CD8-positive, alpha-beta memory T cell (primary cell): ENCODE results near the gene TMEM129. TPM values are rescaled to one million over a fixed set of nuclear protein-coding genes. Genes with fewer than 3 reads are reported as not detected.

Experiments used
- CTCF ChIA-PET: fragments of 350-600 bp; sonication (Branson Sonifier 250); formaldehyde crosslinking; loops from one replicate; lab custom pipeline; 2021; ENCODE audit warnings: antibody characterized with exemption; lab: Charles Lee
- POLR2A ChIA-PET: fragments of 350-600 bp; sonication (Branson Sonifier 250); formaldehyde crosslinking; loops from one replicate; lab custom pipeline; 2021; ENCODE audit warnings: antibody characterized with exemption; lab: Charles Lee
- DNase-seq, 5 donors: peaks; one replicate each; pipeline versions ENCODE4 v3.0.0 to v3.0.0-alpha.2; 2020 to 2022; ENCODE audit warnings: mixed read lengths in 1 of 5
- H3K27ac ChIP-seq: one replicate; pipeline ENCODE4 v1.7.0; 2013; ENCODE audit warnings: low read depth, mild to moderate bottlenecking, low read length, moderate library complexity
- H3K27me3 ChIP-seq: 2 replicates; pipeline ENCODE4 v1.7.0; 2013; ENCODE audit warnings: low read length, mild to moderate bottlenecking; ENCODE audit not compliant: insufficient read depth, poor library complexity, severe bottlenecking
- H3K36me3 ChIP-seq: 2 replicates; pipeline ENCODE4 v1.7.0; 2013; ENCODE audit warnings: mild to moderate bottlenecking, low read length, moderate library complexity; ENCODE audit not compliant: insufficient read depth
- H3K4me1 ChIP-seq: 2 replicates; pipeline ENCODE4 v1.7.0; 2013; ENCODE audit warnings: mild to moderate bottlenecking, low read length, moderate library complexity; ENCODE audit not compliant: insufficient read depth
- H3K4me3 ChIP-seq: 2 replicates; pipeline ENCODE4 v1.7.0; 2013; ENCODE audit warnings: mild to moderate bottlenecking, low read length
- H3K9me3 ChIP-seq: 2 replicates; pipeline ENCODE4 v1.7.0; 2013; ENCODE audit warnings: mild to moderate bottlenecking, low read length
- H3K27ac Mint-ChIP-seq, 8 donors: one replicate each; pipeline ENCODE4 v1.8.0; 2020 to 2021; ENCODE audit warnings: mixed read lengths in 8 of 8, mild to moderate bottlenecking in 6 of 8, inconsistent platforms in 3 of 8, moderate library complexity in 3 of 8
- H3K27me3 Mint-ChIP-seq, 2 donors: one replicate each; pipeline ENCODE4 v1.8.0; 2020 to 2021; ENCODE audit warnings: mixed read lengths in 2 of 2, mild to moderate bottlenecking in 1 of 2, moderate library complexity in 1 of 2
- H3K36me3 Mint-ChIP-seq, 3 donors: one replicate each; pipeline ENCODE4 v1.8.0; 2020 to 2021; ENCODE audit warnings: mixed read lengths in 3 of 3, inconsistent platforms in 1 of 3, mild to moderate bottlenecking in 1 of 3
- H3K4me1 Mint-ChIP-seq, 3 donors: one replicate each; pipeline ENCODE4 v1.8.0; 2020 to 2021; ENCODE audit warnings: mixed read lengths in 3 of 3, inconsistent platforms in 1 of 3, mild to moderate bottlenecking in 1 of 3
- H3K4me3 Mint-ChIP-seq, 7 donors: one replicate each; pipeline ENCODE4 v1.8.0; 2020 to 2021; ENCODE audit warnings: mixed read lengths in 7 of 7, mild to moderate bottlenecking in 6 of 7, moderate library complexity in 4 of 7, inconsistent platforms in 2 of 7
- H3K9me3 Mint-ChIP-seq, 5 donors: one replicate each; pipeline ENCODE4 v1.8.0; 2020 to 2022; ENCODE audit warnings: mixed read lengths in 5 of 5, mild to moderate bottlenecking in 3 of 5, moderate library complexity in 2 of 5, inconsistent platforms in 1 of 5
- polyA plus RNA-seq: library from polyadenylated mRNA; unstranded; fragments of 300-500 nt; fragmentation: Illumina TruSeq; gene quantifications from one replicate; pipeline ENCODE4 v1.2.3, GENCODE V29; 2021
- total RNA-seq, 2 experiments: library from RNA; stranded (reverse); gene quantifications; one replicate each; pipeline ENCODE4 v1.2.3, GENCODE V29; 2021

Gene TMEM129
- total and polyA plus RNA-seq, 3 experiments from 2014 or later, result 27.6 to 42.1 (median 30.6) TPM

- H3K4me1 ChIP-seq, result peaks cover 62% of the 10 kb centered on the region
- peak in 1 of 5 donors; percentile 45 for DNase-seq
These were observed 785 bp upstream of the TMEM129 start for GRCh38 chr4:1721666-1722550.

GRCh38 chr4:1720163-1720983 lies 750 bp downstream of the TMEM129 start:
- H3K4me1 ChIP-seq, result peaks cover 47% of the 10 kb centered on the region
- POLR2A ChIA-PET, result interaction anchor here (0.6 to 4.5 kb wide), 8 partner anchors 8 to 523 kb away, joined by 3 to 73 read pairs (median 4); partner anchors contain the start of genes LETM1 and SLBP
- Mint-ChIP-seq H3K27ac (peak overlapping the region; percentile 81 to 99 (median 90)), H3K9me3 (no peaks in the 10 kb centered on the region), H3K36me3 (peaks cover 0 to 34% (median 2%) of the 10 kb centered on the region in 3 donors), H3K4me3 (peak overlapping the region; percentile 78 to 92 (median 83)), H3K27me3 (no peaks in the 10 kb centered on the region), H3K4me1 (peaks cover 45 to 67% (median 53%) of the 10 kb centered on the region in 3 donors)
- peaks cover 1% of the 10 kb centered on the region for H3K36me3 ChIP-seq
- peak overlapping the region; percentile 71 for H3K4me3 ChIP-seq
- no peaks in the 10 kb centered on the region for H3K27me3 ChIP-seq
- no peaks in the 10 kb centered on the region for H3K9me3 ChIP-seq
- CTCF ChIA-PET, result interaction anchor here (1.7 to 16.7 kb wide), 4 partner anchors 8 to 27 kb away, joined by 3 to 341 read pairs (median 14); partner anchors contain the start of gene SLBP
- peak overlapping the region; percentile 74 for H3K27ac ChIP-seq
- peak; percentile 33 to 57 (median 39) for DNase-seq

More at GRCh38 chr4:1721666-1722550, 785 bp upstream of the TMEM129 start:
- peak overlapping the region; percentile 96 to 99 (median 98) for H3K27ac Mint-ChIP-seq
- no peaks in the 10 kb centered on the region for H3K27me3 ChIP-seq
- CTCF ChIA-PET, result interaction anchor here (1.4 to 16.7 kb wide), 4 partner anchors 8 to 28 kb away, joined by 4 to 341 read pairs (median 14); partner anchors contain the start of gene SLBP
- H3K36me3 Mint-ChIP-seq, result peaks cover 4 to 35% (median 5%) of the 10 kb centered on the region in 3 donors
- H3K27ac ChIP-seq, result peak overlapping the region; percentile 81
- peak overlapping the region; percentile 67 for H3K4me3 ChIP-seq
- peaks cover 8% of the 10 kb centered on the region for H3K36me3 ChIP-seq
- H3K9me3 ChIP-seq, result no peaks in the 10 kb centered on the region
- H3K4me1 Mint-ChIP-seq, result peaks cover 46 to 72% (median 58%) of the 10 kb centered on the region in 3 donors
- POLR2A ChIA-PET, result interaction anchor here (0.6 to 4.5 kb wide), 7 partner anchors 9 to 376 kb away, joined by 3 to 73 read pairs (median 4); partner anchors contain the start of genes LETM1 and SLBP
- H3K9me3 Mint-ChIP-seq, result no peaks in the 10 kb centered on the region
- no peaks in the 10 kb centered on the region for H3K27me3 Mint-ChIP-seq
- peak overlapping the region; percentile 86 to 94 (median 87) for H3K4me3 Mint-ChIP-seq

- H3K27me3 Mint-ChIP-seq, result no peaks in the 10 kb centered on the region
- Histone ChIP-seq H3K4me3 (no peak overlapping the region), H3K27ac (no peak overlapping the region), H3K9me3 (no peaks in the 10 kb centered on the region), H3K36me3 (no peaks in the 10 kb centered on the region), H3K4me1 (peaks cover 48% of the 10 kb centered on the region), H3K27me3 (no peaks in the 10 kb centered on the region)
- peak overlapping the region in 3 of 8 donors; percentile 25 to 79 (median 67) for H3K27ac Mint-ChIP-seq
- CTCF ChIA-PET, result interaction anchor here (16.7 kb wide), 1 partner anchor 25 kb away, joined by 341 read pairs; no protein-coding TSS in a partner anchor
- H3K4me1 Mint-ChIP-seq, result peaks cover 49 to 68% (median 51%) of the 10 kb centered on the region in 3 donors
- H3K4me3 Mint-ChIP-seq, result peak overlapping the region in 5 of 7 donors; percentile 26 to 88 (median 29)
- no peak for DNase-seq
- H3K9me3 Mint-ChIP-seq, result no peaks in the 10 kb centered on the region
- H3K36me3 Mint-ChIP-seq, result peaks cover 0 to 32% (median 0%) of the 10 kb centered on the region in 3 donors
- POLR2A ChIA-PET, result no interaction called here
These were observed 2.9 kb downstream of the TMEM129 start for GRCh38 chr4:1718095-1718850.

GRCh38 chr4:1717129-1718094 lies 3.7 kb downstream of the TMEM129 start:
- Mint-ChIP-seq H3K27ac (no peak overlapping the region), H3K4me3 (no peak overlapping the region), H3K9me3 (no peaks in the 10 kb centered on the region), H3K27me3 (no peaks in the 10 kb centered on the region), H3K36me3 (peaks cover 0 to 37% (median 0%) of the 10 kb centered on the region in 3 donors), H3K4me1 (peaks cover 45 to 67% (median 48%) of the 10 kb centered on the region in 3 donors)
- Histone ChIP-seq H3K4me3 (no peak overlapping the region), H3K36me3 (no peaks in the 10 kb centered on the region), H3K9me3 (no peaks in the 10 kb centered on the region), H3K27ac (no peak overlapping the region), H3K27me3 (no peaks in the 10 kb centered on the region), H3K4me1 (peaks cover 43% of the 10 kb centered on the region)
- ChIA-PET POLR2A (no interaction called here), CTCF (interaction anchor here (16.7 kb wide), 1 partner anchor 24 kb away, joined by 341 read pairs; no protein-coding TSS in a partner anchor)
- DNase-seq, result peak in 1 of 5 donors; percentile 44

GRCh38 chr4:1716065-1716945 lies 4.8 kb downstream of the TMEM129 start:
- POLR2A ChIA-PET, result no interaction called here

More at GRCh38 chr4:1716065-1716945, 4.8 kb downstream of the TMEM129 start:
- peaks cover 41 to 60% (median 44%) of the 10 kb centered on the region in 3 donors for H3K4me1 Mint-ChIP-seq
- Histone ChIP-seq H3K27ac (peak overlapping the region; percentile 9), H3K9me3 (no peaks in the 10 kb centered on the region), H3K4me3 (no peak overlapping the region), H3K4me1 (peaks cover 35% of the 10 kb centered on the region), H3K27me3 (no peaks in the 10 kb centered on the region), H3K36me3 (no peaks in the 10 kb centered on the region)
- peaks cover 0 to 40% (median 0%) of the 10 kb centered on the region in 3 donors for H3K36me3 Mint-ChIP-seq
- H3K27ac Mint-ChIP-seq, result peak overlapping the region in 4 of 8 donors; percentile 63 to 100 (median 76)
- no peaks in the 10 kb centered on the region for H3K27me3 Mint-ChIP-seq
- CTCF ChIA-PET, result interaction anchor here (16.7 kb wide), 1 partner anchor 23 kb away, joined by 341 read pairs; no protein-coding TSS in a partner anchor
- peak in 1 of 5 donors; percentile 17 for DNase-seq
- H3K4me3 Mint-ChIP-seq, result peak overlapping the region in 1 of 7 donors; percentile 99
- H3K9me3 Mint-ChIP-seq, result no peaks in the 10 kb centered on the region
